LNCAP (cell line): ENCODE data around the gene ATP2A3.

Experiments
- CTCF ChIP-seq: fragments of 450-650 bp; IDR thresholded peaks from 2 replicates; pipeline ENCODE4 v1.5.1; 2017; ENCODE audit warnings: mild to moderate bottlenecking

The ATP2A3 gene

GRCh38 chr17:3980381-3981014 is 16.3 kb upstream of the ATP2A3 start:
- TF ChIP-seq CTCF, result no peak

- TF ChIP-seq CTCF, result no peak
Measured at GRCh38 chr17:3979290-3979611, 15.0 kb upstream of the ATP2A3 start.

GRCh38 chr17:3978421-3979289 is 14.4 kb upstream of the ATP2A3 start:
- TF ChIP-seq CTCF, result no peak

GRCh38 chr17:3977387-3977786 is 13.2 kb upstream of the ATP2A3 start:
- no peak for TF ChIP-seq CTCF

- no peak for TF ChIP-seq CTCF
Measured at GRCh38 chr17:3976675-3977171, 12.5 kb upstream of the ATP2A3 start.

GRCh38 chr17:3974980-3975379 is 10.7 kb upstream of the ATP2A3 start:
- TF ChIP-seq CTCF, result no peak

GRCh38 chr17:3974138-3974687 is 10.0 kb upstream of the ATP2A3 start:
- no peak for TF ChIP-seq CTCF
